Neural crest cell (in vitro differentiated cells): ENCODE measurements around the gene ATM. TPM values are rescaled to one million over a fixed set of nuclear protein-coding genes. Genes with fewer than 3 reads are reported as not detected.

ENCODE experiments used
- DNase-seq: peaks from one replicate; pipeline ENCODE4 v3.0.0; 2021; ENCODE audit warnings: low read depth, mixed read lengths, low spot score
- H3K27ac Mint-ChIP-seq: one replicate; pipeline ENCODE4 v1.8.0; 2021; ENCODE audit warnings: mild to moderate bottlenecking, mixed read lengths; ENCODE audit not compliant: unreplicated experiment
- H3K27me3 Mint-ChIP-seq: 2 replicates; pipeline ENCODE4 v1.8.0; 2021; ENCODE audit warnings: low read depth, mild to moderate bottlenecking, mixed read lengths
- H3K36me3 Mint-ChIP-seq: 2 replicates; pipeline ENCODE4 v1.8.0; 2021; ENCODE audit warnings: low read depth, mild to moderate bottlenecking, mixed read lengths
- H3K4me1 Mint-ChIP-seq: 2 replicates; pipeline ENCODE4 v1.8.0; 2021; ENCODE audit warnings: mixed read lengths
- H3K4me3 Mint-ChIP-seq: one replicate; pipeline ENCODE4 v1.8.0; 2021; ENCODE audit warnings: mild to moderate bottlenecking, mixed read lengths
- H3K9me3 Mint-ChIP-seq: 2 replicates; pipeline ENCODE4 v1.8.0; 2021; ENCODE audit warnings: mixed read lengths
- long read RNA-seq: library from polyadenylated mRNA; unstranded; transcript quantifications from one replicate; pipeline ENCODE4 v2.0.0, GENCODE V29; 2020
- total RNA-seq: library from RNA; stranded (reverse); gene quantifications from 2 replicates; pipeline ENCODE4 v1.2.1, GENCODE V29; 2021
- TF ChIP-seq, protein P1 (sequence below): fragments of 200-600 bp; sonication (generic); conservative IDR thresholded peaks from 2 replicates; pipeline ENCODE4 v1.5.0; 2021; ENCODE audit warnings: antibody characterized with exemption, mild to moderate bottlenecking

The ATM gene, protein sequence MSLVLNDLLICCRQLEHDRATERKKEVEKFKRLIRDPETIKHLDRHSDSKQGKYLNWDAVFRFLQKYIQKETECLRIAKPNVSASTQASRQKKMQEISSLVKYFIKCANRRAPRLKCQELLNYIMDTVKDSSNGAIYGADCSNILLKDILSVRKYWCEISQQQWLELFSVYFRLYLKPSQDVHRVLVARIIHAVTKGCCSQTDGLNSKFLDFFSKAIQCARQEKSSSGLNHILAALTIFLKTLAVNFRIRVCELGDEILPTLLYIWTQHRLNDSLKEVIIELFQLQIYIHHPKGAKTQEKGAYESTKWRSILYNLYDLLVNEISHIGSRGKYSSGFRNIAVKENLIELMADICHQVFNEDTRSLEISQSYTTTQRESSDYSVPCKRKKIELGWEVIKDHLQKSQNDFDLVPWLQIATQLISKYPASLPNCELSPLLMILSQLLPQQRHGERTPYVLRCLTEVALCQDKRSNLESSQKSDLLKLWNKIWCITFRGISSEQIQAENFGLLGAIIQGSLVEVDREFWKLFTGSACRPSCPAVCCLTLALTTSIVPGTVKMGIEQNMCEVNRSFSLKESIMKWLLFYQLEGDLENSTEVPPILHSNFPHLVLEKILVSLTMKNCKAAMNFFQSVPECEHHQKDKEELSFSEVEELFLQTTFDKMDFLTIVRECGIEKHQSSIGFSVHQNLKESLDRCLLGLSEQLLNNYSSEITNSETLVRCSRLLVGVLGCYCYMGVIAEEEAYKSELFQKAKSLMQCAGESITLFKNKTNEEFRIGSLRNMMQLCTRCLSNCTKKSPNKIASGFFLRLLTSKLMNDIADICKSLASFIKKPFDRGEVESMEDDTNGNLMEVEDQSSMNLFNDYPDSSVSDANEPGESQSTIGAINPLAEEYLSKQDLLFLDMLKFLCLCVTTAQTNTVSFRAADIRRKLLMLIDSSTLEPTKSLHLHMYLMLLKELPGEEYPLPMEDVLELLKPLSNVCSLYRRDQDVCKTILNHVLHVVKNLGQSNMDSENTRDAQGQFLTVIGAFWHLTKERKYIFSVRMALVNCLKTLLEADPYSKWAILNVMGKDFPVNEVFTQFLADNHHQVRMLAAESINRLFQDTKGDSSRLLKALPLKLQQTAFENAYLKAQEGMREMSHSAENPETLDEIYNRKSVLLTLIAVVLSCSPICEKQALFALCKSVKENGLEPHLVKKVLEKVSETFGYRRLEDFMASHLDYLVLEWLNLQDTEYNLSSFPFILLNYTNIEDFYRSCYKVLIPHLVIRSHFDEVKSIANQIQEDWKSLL (N-terminal part only)
- 68.5 and 77.3 TPM in 2 replicates for total RNA-seq
- long read RNA-seq, partial matches to known transcripts: 29 of 43 reads
- long read RNA-seq, other reads (novel, unspliced or antisense): 14 of 43 reads

DNA sequence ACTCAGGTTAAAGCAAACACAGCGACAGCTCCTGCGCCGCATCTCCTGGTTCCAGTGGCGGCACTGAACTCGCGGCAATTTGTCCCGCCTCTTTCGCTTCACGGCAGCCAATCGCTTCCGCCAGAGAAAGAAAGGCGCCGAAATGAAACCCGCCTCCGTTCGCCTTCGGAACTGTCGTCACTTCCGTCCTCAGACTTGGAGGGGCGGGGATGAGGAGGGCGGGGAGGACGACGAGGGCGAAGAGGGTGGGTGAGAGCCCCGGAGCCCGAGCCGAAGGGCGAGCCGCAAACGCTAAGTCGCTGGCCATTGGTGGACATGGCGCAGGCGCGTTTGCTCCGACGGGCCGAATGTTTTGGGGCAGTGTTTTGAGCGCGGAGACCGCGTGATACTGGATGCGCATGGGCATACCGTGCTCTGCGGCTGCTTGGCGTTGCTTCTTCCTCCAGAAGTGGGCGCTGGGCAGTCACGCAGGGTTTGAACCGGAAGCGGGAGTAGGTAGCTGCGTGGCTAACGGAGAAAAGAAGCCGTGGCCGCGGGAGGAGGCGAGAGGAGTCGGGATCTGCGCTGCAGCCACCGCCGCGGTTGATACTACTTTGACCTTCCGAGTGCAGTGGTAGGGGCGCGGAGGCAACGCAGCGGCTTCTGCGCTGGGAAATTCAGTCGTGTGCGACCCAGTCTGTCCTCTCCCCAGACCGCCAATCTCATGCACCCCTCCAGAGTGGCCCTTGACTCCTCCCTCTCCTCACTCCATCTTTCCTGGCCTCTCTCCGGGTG is at the start of gene ATM, which contains the start of gene NPAT:
Gene ATM, plus strand, starts transcription at position 494 of the 774 bp plus-strand sequence. CDS start 4,558 bp downstream, outside the sequence.
Gene NPAT, minus strand, starts transcription at position 65 of the 774 bp plus-strand sequence. CDS start 102 bp downstream, outside the sequence.
- peak within 1 kb of the TSS; percentile 100 for H3K27ac Mint-ChIP-seq
- TF ChIP-seq, protein P1, sequence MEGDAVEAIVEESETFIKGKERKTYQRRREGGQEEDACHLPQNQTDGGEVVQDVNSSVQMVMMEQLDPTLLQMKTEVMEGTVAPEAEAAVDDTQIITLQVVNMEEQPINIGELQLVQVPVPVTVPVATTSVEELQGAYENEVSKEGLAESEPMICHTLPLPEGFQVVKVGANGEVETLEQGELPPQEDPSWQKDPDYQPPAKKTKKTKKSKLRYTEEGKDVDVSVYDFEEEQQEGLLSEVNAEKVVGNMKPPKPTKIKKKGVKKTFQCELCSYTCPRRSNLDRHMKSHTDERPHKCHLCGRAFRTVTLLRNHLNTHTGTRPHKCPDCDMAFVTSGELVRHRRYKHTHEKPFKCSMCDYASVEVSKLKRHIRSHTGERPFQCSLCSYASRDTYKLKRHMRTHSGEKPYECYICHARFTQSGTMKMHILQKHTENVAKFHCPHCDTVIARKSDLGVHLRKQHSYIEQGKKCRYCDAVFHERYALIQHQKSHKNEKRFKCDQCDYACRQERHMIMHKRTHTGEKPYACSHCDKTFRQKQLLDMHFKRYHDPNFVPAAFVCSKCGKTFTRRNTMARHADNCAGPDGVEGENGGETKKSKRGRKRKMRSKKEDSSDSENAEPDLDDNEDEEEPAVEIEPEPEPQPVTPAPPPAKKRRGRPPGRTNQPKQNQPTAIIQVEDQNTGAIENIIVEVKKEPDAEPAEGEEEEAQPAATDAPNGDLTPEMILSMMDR: peak; percentile 70
- H3K4me3 Mint-ChIP-seq: no peak within 1 kb of the TSS
- no peaks in the 10 kb centered on the region for H3K9me3 Mint-ChIP-seq
- DNase-seq: peak; percentile 95
- peaks cover 26% of the 10 kb centered on the region for H3K4me1 Mint-ChIP-seq
- no peaks in the 10 kb centered on the region for H3K36me3 Mint-ChIP-seq
- H3K27me3 Mint-ChIP-seq: no peaks in the 10 kb centered on the region

DNA sequence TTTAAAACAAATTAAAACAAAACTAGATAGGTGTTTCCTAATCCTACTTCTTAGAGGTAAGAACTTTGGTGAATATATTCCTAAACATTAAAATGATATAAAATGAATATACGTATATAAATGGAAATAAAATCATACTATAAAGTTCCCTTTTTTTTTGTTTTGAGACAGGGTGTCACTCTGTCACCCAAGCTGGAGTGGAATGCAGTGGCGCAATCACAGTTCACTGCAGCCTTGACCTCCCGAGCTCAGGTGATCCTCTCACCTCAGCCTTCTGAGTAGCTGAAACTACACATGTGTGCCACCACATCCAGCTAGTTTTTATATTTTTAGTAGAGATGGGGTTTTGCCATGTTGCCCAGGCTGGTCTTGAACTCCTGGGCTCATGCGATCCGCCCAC is 45.3 kb upstream of the ATM start:
- no peak overlapping the region for H3K4me3 Mint-ChIP-seq
- no peak for DNase-seq
- no peaks in the 10 kb centered on the region for H3K27me3 Mint-ChIP-seq
- TF ChIP-seq, protein P1: no peak
- H3K9me3 Mint-ChIP-seq: no peaks in the 10 kb centered on the region
- H3K36me3 Mint-ChIP-seq: peaks cover 21% of the 10 kb centered on the region
- no peak overlapping the region for H3K27ac Mint-ChIP-seq
- no peaks in the 10 kb centered on the region for H3K4me1 Mint-ChIP-seq

DNA sequence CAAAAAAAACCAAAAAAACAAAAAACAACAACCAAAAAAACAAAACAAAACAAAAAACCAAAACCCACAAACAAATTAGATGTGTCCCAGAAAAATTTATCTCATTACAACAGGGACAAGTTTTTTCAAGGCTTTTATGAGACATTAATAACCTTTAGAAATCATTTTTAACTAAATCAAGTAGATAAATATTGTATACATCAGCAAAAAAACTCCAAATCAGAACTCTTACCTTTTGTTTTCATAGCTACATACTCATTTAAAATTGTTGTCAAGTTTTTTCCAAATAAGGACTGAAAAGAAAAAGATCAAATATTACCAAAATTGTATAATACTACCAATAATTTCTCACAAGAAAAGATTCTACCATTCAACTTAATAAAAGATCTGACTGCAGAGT is 29.1 kb upstream of the ATM start:
- no peaks in the 10 kb centered on the region for H3K4me1 Mint-ChIP-seq

DNA sequence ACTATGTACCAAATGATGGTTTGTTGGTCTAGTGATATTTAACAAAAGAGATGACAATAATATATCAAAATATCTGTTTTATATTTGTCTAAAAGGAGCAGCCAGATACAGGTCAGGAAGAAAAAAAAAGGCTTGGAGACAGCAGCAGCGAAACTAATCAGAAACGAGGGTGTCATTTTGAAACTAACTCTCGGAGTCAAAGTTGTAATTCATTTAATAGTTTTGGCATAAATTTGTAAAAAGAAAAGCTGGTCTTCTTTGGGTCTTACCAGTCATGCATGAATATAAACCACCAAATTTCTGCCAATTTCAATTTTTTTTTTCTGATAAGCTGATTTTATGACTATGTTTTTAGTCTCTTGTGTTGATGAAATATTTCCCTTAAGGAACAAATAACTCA is 26.0 kb upstream of the ATM start:
- H3K4me3 Mint-ChIP-seq: no peak overlapping the region
- no peak for DNase-seq
- no peaks in the 10 kb centered on the region for H3K9me3 Mint-ChIP-seq
- H3K4me1 Mint-ChIP-seq: peaks cover 16% of the 10 kb centered on the region
- peaks cover 10% of the 10 kb centered on the region for H3K36me3 Mint-ChIP-seq
- no peaks in the 10 kb centered on the region for H3K27me3 Mint-ChIP-seq
- TF ChIP-seq, protein P1: no peak
- no peak overlapping the region for H3K27ac Mint-ChIP-seq

More for the DNA sequence above, 29.1 kb upstream of the ATM start:
- Mint-ChIP-seq H3K27ac (no peak overlapping the region), H3K9me3 (no peaks in the 10 kb centered on the region), H3K27me3 (no peaks in the 10 kb centered on the region), H3K36me3 (peaks cover 13% of the 10 kb centered on the region), H3K4me3 (no peak overlapping the region)
- DNase-seq: no peak
- TF ChIP-seq, protein P1: no peak
